GM23248 (cell line): ENCODE measurements around the gene IL10RB. TPM values are rescaled to one million over a fixed set of nuclear protein-coding genes. Genes with fewer than 3 reads are reported as not detected.

Source experiments
- DNase-seq: peaks from one replicate; pipeline ENCODE4 v3.0.0-alpha.2; 2015
- H2AFZ ChIP-seq: fragments of 200-600 bp; sonication (generic); 2 replicates; pipeline ENCODE4 v1.6.1; 2016; ENCODE audit warnings: antibody characterized with exemption
- H3F3A ChIP-seq: fragments of 200-600 bp; sonication (generic); 2 replicates; pipeline ENCODE4 v1.6.1; 2016; ENCODE audit warnings: mild to moderate bottlenecking, antibody characterized with exemption, mixed run types; ENCODE audit not compliant: insufficient read depth
- H3K27ac ChIP-seq: fragments of 200-600 bp; sonication (generic); 2 replicates; pipeline ENCODE4 v1.5.1; 2016; ENCODE audit warnings: mild to moderate bottlenecking
- H3K27me3 ChIP-seq: fragments of 200-600 bp; sonication (generic); replicated peaks from 2 replicates; pipeline ENCODE4 v1.6.1; 2016; ENCODE audit warnings: mild to moderate bottlenecking; ENCODE audit not compliant: insufficient read depth
- H3K36me3 ChIP-seq: fragments of 200-600 bp; sonication (generic); 2 replicates; pipeline ENCODE4 v1.6.1; 2016; ENCODE audit warnings: low read depth, mild to moderate bottlenecking
- H3K4me1 ChIP-seq: fragments of 200-600 bp; sonication (generic); 2 replicates; pipeline ENCODE4 v1.6.1; 2016; ENCODE audit warnings: mild to moderate bottlenecking; ENCODE audit not compliant: insufficient read depth
- H3K4me2 ChIP-seq: fragments of 200-600 bp; sonication (generic); one replicate; pipeline ENCODE4 v1.6.1; 2016; ENCODE audit warnings: mild to moderate bottlenecking; ENCODE audit not compliant: unreplicated experiment
- H3K4me3 ChIP-seq: fragments of 200-600 bp; sonication (generic); 2 replicates; pipeline ENCODE4 v1.5.1; 2016; ENCODE audit warnings: mild to moderate bottlenecking
- H3K79me2 ChIP-seq: fragments of 200-600 bp; sonication (generic); 2 replicates; pipeline ENCODE4 v1.6.1; 2016; ENCODE audit warnings: mild to moderate bottlenecking; ENCODE audit not compliant: insufficient read depth
- H3K9ac ChIP-seq: fragments of 200-600 bp; sonication (generic); 2 replicates; pipeline ENCODE4 v1.6.1; 2016; ENCODE audit warnings: mild to moderate bottlenecking
- H3K9me2 ChIP-seq: fragments of 200-600 bp; sonication (generic); 2 replicates; pipeline ENCODE4 v1.6.1; 2016; ENCODE audit warnings: mixed run types, mild to moderate bottlenecking, moderate library complexity; ENCODE audit not compliant: insufficient read depth
- H3K9me3 ChIP-seq: fragments of 200-600 bp; sonication (generic); one replicate; pipeline ENCODE4 v1.6.1; 2017; ENCODE audit warnings: low read depth
- H4K20me1 ChIP-seq: fragments of 200-600 bp; sonication (generic); 2 replicates; pipeline ENCODE4 v1.6.0; 2016; ENCODE audit not compliant: insufficient read depth
- EZH2 ChIP-seq: fragments of 200-600 bp; sonication (generic); IDR thresholded peaks from 2 replicates; pipeline ENCODE4 v1.6.1; 2018; ENCODE audit warnings: antibody characterized with exemption, mild to moderate bottlenecking; ENCODE audit not compliant: insufficient read depth, poor library complexity, severe bottlenecking
- EZH2phosphoT487 ChIP-seq: fragments of 200-600 bp; sonication (generic); IDR thresholded peaks from 2 replicates; pipeline ENCODE4 v1.6.1; 2018; ENCODE audit warnings: antibody characterized with exemption, moderate library complexity, mild to moderate bottlenecking, low read depth; ENCODE audit not compliant: insufficient read depth
- WGBS, 2 experiments: methylation state at CpG; one replicate each; pipeline ENCODE4 v1.1.6; 2015 to 2017; ENCODE audit warnings: low lambda C conversion rate in 2 of 2, low coverage in 1 of 2; ENCODE audit errors: missing lambda C conversion rate in 2 of 2; 5-methylcytosine and 5-hydroxymethylcytosine counted together
- in situ Hi-C: fragments of 300-500 bp; cut with MboI; formaldehyde crosslinking; loops from 2 replicates; pipeline ENCODE4 v1.15.0; 2020
- polyA plus RNA-seq: library from polyadenylated mRNA; unstranded; fragments of >200 nt; fragmentation: Nextera tagmentation; extraction: Ambion mirVana; gene quantifications from 2 replicates; pipeline ENCODE4 v1.2.1, GENCODE V29; 2016
- total RNA-seq: library from RNA; depleted of rRNA; stranded (reverse); fragments of >200 nt; shearing (Covaris generic); gene quantifications from 2 replicates; pipeline ENCODE4 v1.2.3, GENCODE V29; 2014

Gene IL10RB
- total and polyA plus RNA-seq, 2 experiments from 2014 or later = 49.3 to 52.4 TPM

GRCh38 chr21:33293136-33293535 lies 27.0 kb downstream of the IL10RB start:
- Histone ChIP-seq H3K4me1 (no peaks in the 10 kb centered on the region), H3K9ac (no peak overlapping the region), H2AFZ (no peak overlapping the region), H3K4me2 (no peak overlapping the region), H3K36me3 (no peaks in the 10 kb centered on the region), H3K27me3 (no peaks in the 10 kb centered on the region), H3K9me3 (no peaks in the 10 kb centered on the region), H3K4me3 (no peak overlapping the region), H3F3A (no peaks in the 10 kb centered on the region), H3K27ac (no peak overlapping the region), H4K20me1 (no peaks in the 10 kb centered on the region), H3K79me2 (no peaks in the 10 kb centered on the region), H3K9me2 (no peaks in the 10 kb centered on the region)
- TF ChIP-seq EZH2phosphoT487 (no peak), EZH2 (no peak)
- DNase-seq = no peak
- WGBS, 2 experiments = 95% methylated on average over 7 of the region's 7 CpGs
- in situ Hi-C loops = no loop called here

- Histone ChIP-seq H3K4me2 (no peak overlapping the region), H3K4me1 (no peaks in the 10 kb centered on the region), H3F3A (no peaks in the 10 kb centered on the region), H3K9me2 (no peaks in the 10 kb centered on the region), H3K9me3 (no peaks in the 10 kb centered on the region), H4K20me1 (no peaks in the 10 kb centered on the region), H2AFZ (no peak overlapping the region), H3K27me3 (no peaks in the 10 kb centered on the region), H3K27ac (no peak overlapping the region), H3K4me3 (no peak overlapping the region), H3K36me3 (no peaks in the 10 kb centered on the region), H3K9ac (no peak overlapping the region), H3K79me2 (no peaks in the 10 kb centered on the region)
- DNase-seq = no peak
- in situ Hi-C loops = no loop called here
- 83 to 85% methylated on average over 7 of the region's 7 CpGs for WGBS, 2 experiments
- TF ChIP-seq EZH2 (no peak), EZH2phosphoT487 (no peak)
Measured at GRCh38 chr21:33293811-33294216, 27.6 kb downstream of the IL10RB start.

GRCh38 chr21:33296156-33296555 lies 30.0 kb downstream of the IL10RB start:
- in situ Hi-C loops = no loop called here
- no peaks in the 10 kb centered on the region for H3K9me3 ChIP-seq
- no peaks in the 10 kb centered on the region for H3K4me1 ChIP-seq
- no peaks in the 10 kb centered on the region for H4K20me1 ChIP-seq
- H3K27me3 ChIP-seq = no peaks in the 10 kb centered on the region
- no peaks in the 10 kb centered on the region for H3F3A ChIP-seq
- H3K27ac ChIP-seq = no peak overlapping the region
- no peak for DNase-seq
- H2AFZ ChIP-seq = no peak overlapping the region
- WGBS, 2 experiments = 83 to 86% methylated on average over 6 of the region's 6 CpGs
- no peaks in the 10 kb centered on the region for H3K79me2 ChIP-seq
- H3K9me2 ChIP-seq = no peaks in the 10 kb centered on the region
- H3K4me3 ChIP-seq = no peak overlapping the region
- no peak overlapping the region for H3K4me2 ChIP-seq
- no peaks in the 10 kb centered on the region for H3K36me3 ChIP-seq
- H3K9ac ChIP-seq = no peak overlapping the region
- TF ChIP-seq EZH2phosphoT487 = no peak
- TF ChIP-seq EZH2 = no peak

GRCh38 chr21:33299181-33299752 lies 33.1 kb downstream of the IL10RB start:
- in situ Hi-C loops = no loop called here
- no peaks in the 10 kb centered on the region for H3F3A ChIP-seq
- no peaks in the 10 kb centered on the region for H3K27me3 ChIP-seq
- no peaks in the 10 kb centered on the region for H3K4me1 ChIP-seq
- no peak overlapping the region for H2AFZ ChIP-seq
- TF ChIP-seq EZH2phosphoT487 (no peak), EZH2 (no peak)
- H3K4me2 ChIP-seq = no peak overlapping the region
- DNase-seq = no peak
- no peak overlapping the region for H3K4me3 ChIP-seq
- 91 to 96% methylated on average over 5 of the region's 5 CpGs for WGBS, 2 experiments
- H3K36me3 ChIP-seq = no peaks in the 10 kb centered on the region
- no peaks in the 10 kb centered on the region for H3K9me2 ChIP-seq
- H3K9ac ChIP-seq = no peak overlapping the region
- H3K79me2 ChIP-seq = no peaks in the 10 kb centered on the region
- H3K27ac ChIP-seq = no peak overlapping the region
- H3K9me3 ChIP-seq = no peaks in the 10 kb centered on the region
- H4K20me1 ChIP-seq = no peaks in the 10 kb centered on the region
